LHCN-M2 (cell line): ENCODE measurements around the gene ARHGDIG. TPM values are rescaled to one million over a fixed set of nuclear protein-coding genes. Genes with fewer than 3 reads are reported as not detected.

Experiments
- DNase-seq: peaks from one replicate; pipeline ENCODE4 v3.0.0-alpha.2; 2012; ENCODE audit warnings: low read depth
- total RNA-seq: library from RNA; depleted of rRNA; stranded (reverse); fragments of >200 nt; gene quantifications from 2 replicates; pipeline ENCODE4 v1.2.3, GENCODE V29; 2014

ARHGDIG gene
- total RNA-seq, 1 experiment from 2014 or later = not detected

DNA sequence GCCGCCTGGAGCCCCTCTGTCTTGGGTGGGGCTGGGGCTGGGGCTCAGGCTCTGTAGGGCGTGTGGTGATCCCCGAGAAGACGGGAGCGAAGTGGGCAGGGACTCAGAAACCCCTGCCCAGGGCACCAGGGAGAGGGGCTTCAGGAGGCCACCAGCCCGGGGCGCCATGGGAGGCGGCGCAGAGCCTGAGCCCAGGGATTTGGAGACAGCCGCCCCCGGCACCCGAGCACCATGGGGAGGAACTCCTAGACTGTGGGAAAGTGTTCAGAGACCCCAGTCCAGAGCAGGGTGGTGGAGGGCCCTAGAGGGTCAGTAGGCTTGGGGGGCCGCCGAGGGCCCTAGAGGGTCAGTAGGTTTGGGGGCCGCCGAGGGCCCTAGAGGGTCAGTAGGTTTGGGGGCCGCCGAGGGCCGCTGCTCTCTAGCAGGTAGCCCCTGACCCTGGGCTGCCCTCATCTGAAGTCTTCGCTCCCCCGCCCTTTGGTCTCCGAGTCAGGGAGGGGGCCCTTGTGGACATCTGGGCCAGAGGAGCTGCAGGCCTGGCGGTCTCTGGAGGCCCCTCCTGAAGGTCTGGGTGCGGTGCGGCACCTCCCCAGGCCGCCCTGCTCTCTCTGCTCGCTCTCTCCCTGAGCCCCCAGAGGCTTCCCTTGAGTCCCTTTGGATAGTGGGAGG, 734 bp downstream of the ARHGDIG start:
- no peak for DNase-seq

GRCh38 chr16:281660-282255, 1.4 kb downstream of the ARHGDIG start:
- no peak for DNase-seq

DNA sequence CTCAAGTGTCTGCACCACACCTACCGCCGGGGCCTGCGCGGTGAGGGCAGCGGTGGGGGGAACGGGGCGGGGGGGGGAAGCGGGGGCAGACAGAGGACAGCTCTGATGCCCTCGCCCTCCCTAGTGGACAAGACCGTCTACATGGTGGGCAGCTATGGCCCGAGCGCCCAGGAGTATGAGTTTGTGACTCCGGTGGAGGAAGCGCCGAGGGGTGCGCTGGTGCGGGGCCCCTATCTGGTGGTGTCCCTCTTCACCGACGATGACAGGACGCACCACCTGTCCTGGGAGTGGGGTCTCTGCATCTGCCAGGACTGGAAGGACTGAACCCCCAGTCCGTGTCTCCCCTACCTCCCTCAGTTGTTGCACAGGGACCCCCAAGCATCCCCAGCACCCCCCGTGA, 2.1 kb downstream of the ARHGDIG start:
- no peak for DNase-seq

DNA sequence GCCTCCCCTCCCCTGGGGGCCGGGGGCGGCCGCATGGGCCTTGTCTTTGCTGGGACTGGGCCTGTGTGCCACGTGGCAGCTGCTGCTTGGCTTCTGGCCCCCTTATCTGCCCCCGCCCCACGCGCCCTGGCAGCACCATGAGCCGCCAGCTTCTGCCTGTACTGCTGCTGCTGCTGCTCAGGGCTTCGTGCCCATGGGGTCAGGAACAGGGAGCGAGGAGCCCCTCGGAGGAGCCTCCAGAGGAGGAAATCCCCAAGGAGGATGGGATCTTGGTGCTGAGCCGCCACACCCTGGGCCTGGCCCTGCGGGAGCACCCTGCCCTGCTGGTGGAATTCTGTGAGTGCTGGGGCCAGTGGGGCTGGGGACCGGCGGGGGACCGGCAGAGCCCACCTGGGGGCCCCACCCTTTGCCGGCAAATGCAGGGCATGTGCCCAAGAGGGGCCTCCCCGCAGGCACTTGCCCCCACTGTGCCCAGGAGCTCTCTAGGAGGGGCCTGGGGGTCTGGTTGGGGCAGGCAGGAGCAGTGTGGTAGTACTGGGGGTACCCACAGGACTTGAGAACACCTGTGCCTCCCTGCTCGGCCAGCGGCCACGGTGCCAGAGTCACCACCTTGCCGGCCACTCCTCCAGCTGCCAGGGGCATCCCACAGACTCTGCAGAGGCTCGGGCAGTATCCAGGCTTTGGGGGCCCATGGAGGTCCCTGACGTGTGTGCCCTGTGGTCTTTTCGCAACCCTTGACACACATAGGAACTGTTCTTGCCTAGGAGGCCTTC, 2.8 kb downstream of the ARHGDIG start, which contains the start of gene PDIA2:
Gene PDIA2, plus strand, starts transcription at position 132 of the 773 bp plus-strand sequence. Its CDS starts 6 bp downstream, at position 138.
- no peak for DNase-seq

DNA sequence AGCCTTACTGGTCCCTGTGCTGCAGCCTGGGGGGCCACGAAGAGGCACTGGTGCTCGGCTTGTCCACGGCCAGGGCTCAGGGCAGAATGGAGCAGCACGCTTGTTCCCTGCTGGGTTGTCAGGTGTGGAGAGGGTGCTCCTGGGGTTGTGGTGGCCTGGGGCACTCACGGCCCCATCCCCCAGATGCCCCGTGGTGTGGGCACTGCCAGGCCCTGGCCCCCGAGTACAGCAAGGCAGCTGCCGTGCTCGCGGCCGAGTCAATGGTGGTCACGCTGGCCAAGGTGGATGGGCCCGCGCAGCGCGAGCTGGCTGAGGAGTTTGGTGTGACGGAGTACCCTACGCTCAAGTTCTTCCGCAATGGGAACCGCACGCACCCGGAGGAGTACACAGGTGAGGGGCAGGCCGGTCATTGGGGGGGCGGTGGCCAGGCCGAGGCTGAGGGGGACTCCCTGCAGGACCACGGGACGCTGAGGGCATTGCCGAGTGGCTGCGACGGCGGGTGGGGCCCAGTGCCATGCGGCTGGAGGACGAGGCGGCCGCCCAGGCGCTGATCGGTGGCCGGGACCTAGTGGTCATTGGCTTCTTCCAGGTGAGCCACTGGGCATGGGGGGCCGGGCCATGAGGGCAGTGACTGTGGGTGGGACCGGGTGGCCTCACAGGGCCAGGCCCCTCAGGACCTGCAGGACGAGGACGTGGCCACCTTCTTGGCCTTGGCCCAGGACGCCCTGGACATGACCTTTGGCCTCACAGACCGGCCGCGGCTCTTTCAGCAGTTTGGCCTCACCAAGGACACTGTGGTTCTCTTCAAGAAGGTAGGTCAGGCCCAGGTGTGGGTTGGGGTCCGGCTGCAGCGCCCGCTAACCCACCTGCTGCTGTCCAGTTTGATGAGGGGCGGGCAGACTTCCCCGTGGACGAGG, 4.1 kb downstream of the ARHGDIG start:
- no peak for DNase-seq

DNA sequence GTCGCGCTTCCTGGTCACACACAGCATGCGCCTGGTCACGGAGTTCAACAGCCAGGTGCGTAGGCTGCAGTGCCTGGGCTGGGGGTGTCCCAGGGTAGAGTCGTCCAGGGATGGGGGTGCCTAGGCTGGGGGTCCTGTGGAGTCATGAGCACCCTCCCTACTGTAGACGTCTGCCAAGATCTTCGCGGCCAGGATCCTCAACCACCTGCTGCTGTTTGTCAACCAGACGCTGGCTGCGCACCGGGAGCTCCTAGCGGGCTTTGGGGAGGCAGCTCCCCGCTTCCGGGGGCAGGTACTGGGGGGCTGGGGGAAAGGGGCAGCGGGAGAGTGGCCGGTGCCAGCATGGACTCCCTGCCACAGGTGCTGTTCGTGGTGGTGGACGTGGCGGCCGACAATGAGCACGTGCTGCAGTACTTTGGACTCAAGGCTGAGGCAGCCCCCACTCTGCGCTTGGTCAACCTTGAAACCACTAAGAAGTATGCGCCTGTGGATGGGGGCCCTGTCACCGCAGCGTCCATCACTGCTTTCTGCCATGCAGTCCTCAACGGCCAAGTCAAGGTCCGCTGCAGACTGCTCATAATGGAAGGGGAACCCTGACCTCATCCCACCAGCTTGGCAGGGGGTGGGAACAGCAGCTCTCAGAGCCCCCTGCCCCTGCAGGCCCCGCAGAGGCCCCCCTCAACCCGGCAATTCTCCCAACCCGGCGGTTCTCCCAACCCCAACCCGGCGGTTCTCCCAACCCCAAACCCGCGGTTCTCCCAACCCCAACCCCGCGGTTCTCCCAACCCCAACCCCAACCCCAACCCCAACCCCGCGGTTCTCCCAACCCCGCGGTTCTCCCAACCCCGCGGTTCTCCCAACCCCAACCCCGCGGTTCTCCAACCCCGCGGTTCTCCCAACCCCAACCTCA, 5.0 kb downstream of the ARHGDIG start:
- no peak for DNase-seq

DNA sequence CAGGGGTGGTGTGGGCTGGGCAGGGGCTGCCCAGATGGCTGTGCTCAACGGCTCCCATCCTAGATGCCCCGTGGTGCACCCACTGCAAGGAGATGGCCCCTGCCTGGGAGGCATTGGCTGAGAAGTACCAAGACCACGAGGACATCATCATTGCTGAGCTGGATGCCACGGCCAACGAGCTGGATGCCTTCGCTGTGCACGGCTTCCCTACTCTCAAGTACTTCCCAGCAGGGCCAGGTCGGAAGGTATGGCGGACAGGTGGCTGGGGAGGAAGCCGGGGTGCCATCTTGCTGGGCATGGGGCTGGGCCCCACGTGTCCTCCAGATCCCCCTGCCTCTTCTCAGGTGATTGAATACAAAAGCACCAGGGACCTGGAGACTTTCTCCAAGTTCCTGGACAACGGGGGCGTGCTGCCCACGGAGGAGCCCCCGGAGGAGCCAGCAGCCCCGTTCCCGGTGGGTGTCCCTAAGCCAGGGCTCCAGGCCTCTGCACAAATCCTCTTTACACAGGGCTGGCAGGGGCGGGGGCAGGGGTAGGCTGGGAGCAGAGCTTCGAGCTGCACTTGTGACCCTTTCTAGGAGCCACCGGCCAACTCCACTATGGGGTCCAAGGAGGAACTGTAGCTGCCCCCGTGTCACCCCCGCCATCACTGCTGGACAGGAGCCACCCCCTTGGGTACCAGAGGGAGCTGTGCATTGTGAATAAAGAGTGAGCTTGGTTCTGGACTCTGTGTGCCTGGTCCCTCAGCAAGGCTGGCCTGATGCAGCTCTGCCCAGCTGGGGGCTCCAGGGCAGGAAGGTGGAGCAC, 6.3 kb downstream of the ARHGDIG start:
- no peak for DNase-seq

DNA sequence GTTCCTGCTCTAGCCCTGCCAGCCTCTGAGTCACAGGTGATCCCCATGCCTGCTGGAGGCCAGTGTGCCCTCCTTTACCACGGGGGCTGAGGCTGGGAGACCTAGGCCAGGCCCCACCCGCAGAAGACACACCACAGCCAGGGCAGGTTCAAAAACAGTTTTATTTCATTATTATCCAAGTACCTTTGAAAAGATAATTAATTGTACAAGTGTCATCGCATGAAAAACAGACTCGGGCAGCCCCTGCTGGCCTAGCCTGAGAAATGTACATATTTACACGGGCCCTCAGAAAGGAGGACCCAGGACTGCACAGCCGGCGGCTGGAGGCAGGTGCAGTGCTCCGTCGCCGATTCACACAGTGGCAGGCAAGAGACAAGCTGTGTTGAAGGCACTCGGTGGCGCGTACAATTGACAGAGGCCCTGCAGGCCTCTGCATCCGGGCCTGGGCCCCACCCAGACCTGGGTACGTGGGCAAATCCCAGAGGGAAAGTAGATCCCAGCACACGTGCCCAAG, 7.0 kb downstream of the ARHGDIG start:
- no peak for DNase-seq

DNA sequence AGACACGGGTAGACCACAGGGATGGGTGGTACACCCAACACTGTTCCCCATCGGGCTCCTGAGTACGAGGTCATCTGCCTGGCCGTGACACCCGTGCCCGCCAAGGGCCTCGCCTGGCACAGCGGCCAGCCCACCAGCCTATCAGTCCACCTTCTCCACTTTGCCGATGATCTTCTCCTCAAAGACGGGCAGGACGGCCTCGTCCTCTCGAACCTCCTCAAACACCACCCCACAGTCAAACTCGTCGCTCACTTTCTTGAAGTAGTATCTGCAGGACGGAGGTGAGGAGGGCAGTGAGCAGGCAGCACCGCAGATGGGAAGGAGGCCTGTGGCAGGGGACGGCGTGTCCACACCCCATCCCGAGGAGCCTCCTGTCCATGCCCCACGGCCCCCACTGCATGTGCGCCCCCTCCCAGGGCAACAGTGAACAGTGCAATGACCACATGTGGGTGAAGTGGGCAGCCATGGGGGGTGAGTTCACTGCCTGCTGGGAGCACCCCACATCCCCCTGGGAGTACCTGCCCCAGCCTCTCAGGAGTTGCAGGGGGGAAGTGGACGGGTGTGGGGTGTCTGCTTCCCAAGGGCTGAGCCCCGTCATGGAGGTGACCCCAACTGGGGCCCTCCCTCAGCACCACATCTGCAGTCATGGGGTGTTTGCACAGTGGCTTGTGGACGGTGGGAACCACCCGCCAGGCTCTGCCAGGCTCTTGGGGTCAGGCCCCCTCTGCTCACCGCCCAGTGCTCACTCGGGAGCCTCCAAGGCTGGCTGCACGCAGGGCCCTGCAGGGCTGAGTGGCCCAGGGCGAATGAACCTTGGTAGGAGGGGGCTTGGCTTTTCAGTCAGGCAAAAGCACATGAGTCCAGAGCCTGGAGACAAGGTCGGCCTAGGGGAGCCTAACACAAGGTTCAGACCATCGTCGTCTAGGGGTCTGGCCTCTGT, 7.9 kb downstream of the ARHGDIG start:
- DNase-seq = no peak

GRCh38 chr16:289395-289997, 9.1 kb downstream of the ARHGDIG start:
- no peak for DNase-seq

DNA sequence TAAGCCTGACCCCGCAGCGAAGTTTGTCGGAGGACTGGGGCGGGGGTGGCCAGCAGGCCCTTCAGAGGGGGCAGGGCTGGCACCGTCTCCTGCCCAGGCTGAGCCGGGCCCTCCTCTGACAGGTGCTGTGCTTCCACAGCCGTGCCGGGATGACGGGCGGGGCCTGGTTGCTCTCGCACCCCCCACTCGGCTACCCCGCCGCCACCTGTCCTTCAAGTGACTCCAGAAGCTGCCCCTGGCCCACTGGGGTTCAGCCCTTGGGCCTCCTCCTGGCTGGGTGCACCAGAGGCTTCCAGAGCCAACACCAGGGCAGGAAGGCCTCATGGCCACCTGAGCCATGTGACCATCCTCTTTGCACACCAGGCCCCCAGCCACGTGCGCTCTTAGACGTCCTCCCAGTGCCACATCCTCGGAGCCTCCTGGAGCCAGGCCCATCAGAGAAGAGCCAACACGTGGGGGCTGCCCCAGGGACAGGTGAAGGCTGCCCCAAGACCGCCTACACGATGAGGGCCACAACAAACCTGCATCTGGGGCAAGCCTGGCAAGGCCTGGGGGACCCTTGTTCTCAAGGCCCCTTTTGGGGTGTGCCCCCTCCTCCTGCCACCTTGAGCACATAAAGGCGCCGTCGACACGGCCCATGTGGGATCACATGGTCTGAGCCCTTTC, 9.8 kb downstream of the ARHGDIG start:
- DNase-seq = no peak

DNA sequence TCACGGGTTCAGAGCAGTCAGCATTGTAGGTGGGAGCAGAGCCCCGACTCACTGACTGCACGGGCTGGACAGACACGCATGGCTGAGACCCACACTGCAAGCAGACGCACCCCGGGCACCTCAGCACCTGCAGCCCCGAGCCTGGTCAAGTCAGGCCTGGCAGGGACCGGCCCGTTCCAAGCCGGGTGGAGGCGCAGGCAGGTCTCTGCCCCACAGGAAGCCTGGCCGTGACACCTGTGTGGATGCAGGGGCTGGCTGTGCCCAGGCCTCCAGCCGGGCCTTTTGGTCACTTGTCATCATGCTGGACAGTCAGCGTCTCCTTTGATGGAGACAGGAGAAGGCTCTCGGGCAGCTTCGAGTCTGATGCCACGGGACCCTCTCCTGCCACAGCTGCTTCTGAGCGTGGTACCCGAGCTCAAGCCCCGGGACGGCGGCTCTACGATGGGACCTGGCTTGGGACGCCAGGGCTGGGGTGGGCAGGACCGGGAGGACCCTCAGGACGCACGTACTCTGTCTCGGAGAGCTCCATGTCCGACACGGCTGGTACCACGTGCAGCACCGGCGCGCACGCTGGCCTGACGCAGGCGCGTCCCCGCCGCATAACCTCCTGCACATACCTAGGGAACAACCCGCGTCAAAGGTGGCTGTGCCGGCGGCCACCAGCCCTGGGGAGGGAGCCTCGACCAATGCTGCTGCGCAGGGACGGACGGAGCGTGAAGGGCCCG, 10.5 kb downstream of the ARHGDIG start:
- no peak for DNase-seq

- no peak for DNase-seq
These were observed 11.1 kb downstream of the ARHGDIG start for GRCh38 chr16:291539-291938.

DNA sequence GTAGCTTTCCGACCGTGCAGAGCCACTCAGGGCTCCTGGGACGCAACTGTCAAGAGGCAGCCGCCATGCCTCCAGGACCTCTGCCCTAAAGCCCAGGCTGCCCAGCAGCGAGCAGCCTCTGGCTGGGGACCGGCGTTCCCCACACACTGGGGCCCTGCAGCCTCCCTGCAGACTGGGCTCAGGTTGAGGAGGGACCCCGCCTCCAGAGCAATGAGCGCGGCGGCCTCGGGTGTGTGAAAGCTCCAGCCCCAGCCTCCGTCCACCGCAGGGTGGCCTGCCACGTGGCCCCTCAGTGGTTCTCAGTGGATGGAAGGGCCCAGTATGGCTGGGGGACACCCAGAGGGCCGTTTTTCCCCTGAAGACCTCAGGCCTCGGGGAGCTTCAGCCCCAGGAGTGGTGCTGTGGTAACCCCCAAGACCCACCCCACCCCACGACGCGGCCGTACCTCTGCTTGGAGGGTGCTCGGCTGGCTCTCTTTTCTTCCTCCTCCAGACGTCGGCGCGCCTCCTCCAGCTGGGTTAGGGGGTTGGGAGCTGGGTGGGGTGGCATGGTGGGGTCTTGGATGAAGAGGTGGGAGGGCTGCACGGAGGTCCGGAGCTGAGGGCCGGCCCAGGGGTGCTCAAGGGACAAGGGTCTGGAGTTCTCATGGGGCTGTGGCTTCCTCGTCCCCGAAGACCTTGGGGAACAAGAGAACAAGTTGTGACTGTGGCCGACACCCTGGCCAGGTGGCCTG, 12.8 kb downstream of the ARHGDIG start:
- DNase-seq = no peak

GRCh38 chr16:296276-296675, 15.9 kb downstream of the ARHGDIG start:
- no peak for DNase-seq
